Measurements from ENCODE around the gene NR0B2.

- TF ChIP-seq CTCF (optimal IDR thresholded peaks at IDR 0.05 in 1 of 3, IDR thresholded peaks at IDR 0.05 in 1 of 3, conservative IDR thresholded peaks at IDR 0.05 in 1 of 3; ENCODE audit: extremely low read depth in 1 of 3, insufficient read depth in 2 of 3, low read length in 3 of 3) (no peak), EZH2 (IDR thresholded peaks at IDR 0.05; ENCODE audit: low read length) (no peak)
Observed at GRCh38 chr1:26861889-26862378, 51.8 kb downstream of the NR0B2 start.
